GM18502 (cell line): ENCODE data around the gene DERL3.

Source experiments
- ATAC-seq: cut with Tn5 transposase; IDR thresholded peaks from one replicate; pipeline ENCODE4 v1.9.1; 2021; ENCODE audit warnings: mild to moderate bottlenecking; ENCODE audit not compliant: unreplicated experiment, poor library complexity

DERL3 gene

GRCh38 chr22:23786261-23786710, 52.5 kb downstream of the DERL3 start:
- no peak for ATAC-seq
